Peyer's patch (tissue), 4 donors: ENCODE results near the gene RCBTB2.

Source experiments
- POLR2A ChIP-seq, 2 donors: fragments of 450-650 bp; IDR thresholded peaks; one replicate each; pipeline ENCODE4 v1.5.1; 2017; ENCODE audit warnings: antibody characterized with exemption in 2 of 2, mild to moderate bottlenecking in 2 of 2, moderate library complexity in 2 of 2
- TF ChIP-seq, protein P1 (sequence below), 6 experiments: fragments of 450-650 bp in 4 of 6; fragments of 200-600 bp in 2 of 6; sonication (generic) in 1 of 6; IDR thresholded peaks; one replicate each; pipeline ENCODE4 v1.5.1; 2017 to 2019; ENCODE audit warnings: antibody characterized with exemption in 6 of 6, mild to moderate bottlenecking in 3 of 6, moderate library complexity in 1 of 6

GRCh38 chr13:48457578-48458242 is 75.2 kb downstream of the RCBTB2 start:
- TF ChIP-seq, protein P1, sequence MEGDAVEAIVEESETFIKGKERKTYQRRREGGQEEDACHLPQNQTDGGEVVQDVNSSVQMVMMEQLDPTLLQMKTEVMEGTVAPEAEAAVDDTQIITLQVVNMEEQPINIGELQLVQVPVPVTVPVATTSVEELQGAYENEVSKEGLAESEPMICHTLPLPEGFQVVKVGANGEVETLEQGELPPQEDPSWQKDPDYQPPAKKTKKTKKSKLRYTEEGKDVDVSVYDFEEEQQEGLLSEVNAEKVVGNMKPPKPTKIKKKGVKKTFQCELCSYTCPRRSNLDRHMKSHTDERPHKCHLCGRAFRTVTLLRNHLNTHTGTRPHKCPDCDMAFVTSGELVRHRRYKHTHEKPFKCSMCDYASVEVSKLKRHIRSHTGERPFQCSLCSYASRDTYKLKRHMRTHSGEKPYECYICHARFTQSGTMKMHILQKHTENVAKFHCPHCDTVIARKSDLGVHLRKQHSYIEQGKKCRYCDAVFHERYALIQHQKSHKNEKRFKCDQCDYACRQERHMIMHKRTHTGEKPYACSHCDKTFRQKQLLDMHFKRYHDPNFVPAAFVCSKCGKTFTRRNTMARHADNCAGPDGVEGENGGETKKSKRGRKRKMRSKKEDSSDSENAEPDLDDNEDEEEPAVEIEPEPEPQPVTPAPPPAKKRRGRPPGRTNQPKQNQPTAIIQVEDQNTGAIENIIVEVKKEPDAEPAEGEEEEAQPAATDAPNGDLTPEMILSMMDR (IDR thresholded peaks at IDR 0.05): no peak
- no peak for TF ChIP-seq POLR2A (IDR thresholded peaks at IDR 0.05)
